ENCODE measurements around the gene SPATA20. TPM values are rescaled to one million over a fixed set of nuclear protein-coding genes. Genes with fewer than 3 reads are reported as not detected.

SPATA20 gene
- total and polyA plus RNA-seq, 2 of the 4 experiments (the other 2 are of a cell fraction), result 17.0 to 35.0 TPM

DNA sequence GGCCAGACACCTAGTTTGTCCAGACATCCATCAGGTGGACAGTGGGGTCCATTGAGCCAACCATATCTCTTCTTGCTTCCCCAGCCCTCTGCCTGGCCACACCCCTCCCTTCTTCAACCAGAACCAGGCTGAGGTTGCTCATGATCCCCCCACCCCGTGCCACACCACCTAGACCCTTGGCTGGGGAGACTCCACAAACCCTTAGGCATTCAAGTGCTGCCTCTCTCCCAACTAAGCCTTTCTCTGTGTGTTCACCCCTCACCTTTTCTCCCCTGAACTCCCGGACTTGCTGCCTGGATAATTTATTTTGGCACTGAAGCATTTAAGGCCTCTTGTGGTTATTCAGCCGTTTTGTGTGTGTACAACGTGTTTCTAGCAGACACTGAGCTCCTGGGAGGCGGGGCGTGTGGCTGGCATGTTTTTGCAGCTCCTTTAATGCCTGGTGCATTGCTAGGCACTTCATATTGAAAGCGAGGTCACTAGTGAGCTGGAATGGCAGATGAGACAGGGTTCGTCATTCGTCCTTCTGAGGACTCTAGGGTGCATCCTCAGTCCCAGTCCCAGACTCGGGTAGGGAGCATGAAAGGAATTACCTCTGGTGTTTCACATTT lies 42.2 kb downstream of the SPATA20 start:
- no peak overlapping the region for H3K27ac ChIP-seq (ENCODE audit: insufficient read depth, low read length)
- no peaks in the 10 kb centered on the region for H3K79me1 ChIP-seq (ENCODE audit: low read depth in 1 of 2, low read length in 2 of 2)
- H3K4me1 ChIP-seq (ENCODE audit: control insufficient read depth, insufficient read depth, low read length), result peaks cover 2% of the 10 kb centered on the region; the same call in 1 of the 2 replicates
- H4K91ac ChIP-seq (ENCODE audit: insufficient read depth, low read depth, low read length), result no peak overlapping the region
- H2AFZ ChIP-seq (replicated peaks; ENCODE audit: low read length, poor library complexity), result peak overlapping the region; percentile 26
- intact Hi-C loops (cut with micrococcal nuclease), result no loop called here
- H2BK120ac ChIP-seq (ENCODE audit: low read depth, low read length), result no peak overlapping the region
- TF ChIP-seq RCOR1 (IDR thresholded peaks at IDR 0.05; ENCODE audit: insufficient replicate concordance, low read length) (no peak), RAD21 (IDR thresholded peaks at IDR 0.05; ENCODE audit: low read length) (no peak), NFE2L2 (IDR thresholded peaks at IDR 0.05; ENCODE audit: low read depth, low read length) (no peak), SMC3 (IDR thresholded peaks at IDR 0.05; ENCODE audit: low read depth, low read length) (no peak), RFX5 (IDR thresholded peaks at IDR 0.05; ENCODE audit: low read depth, low read length) (no peak), CEBPB (IDR thresholded peaks at IDR 0.05; ENCODE audit: low read depth, low read length) (no peak), MAZ (IDR thresholded peaks at IDR 0.05; ENCODE audit: borderline replicate concordance, low read depth, low read length) (no peak)
- TF ChIP-seq, protein P1, sequence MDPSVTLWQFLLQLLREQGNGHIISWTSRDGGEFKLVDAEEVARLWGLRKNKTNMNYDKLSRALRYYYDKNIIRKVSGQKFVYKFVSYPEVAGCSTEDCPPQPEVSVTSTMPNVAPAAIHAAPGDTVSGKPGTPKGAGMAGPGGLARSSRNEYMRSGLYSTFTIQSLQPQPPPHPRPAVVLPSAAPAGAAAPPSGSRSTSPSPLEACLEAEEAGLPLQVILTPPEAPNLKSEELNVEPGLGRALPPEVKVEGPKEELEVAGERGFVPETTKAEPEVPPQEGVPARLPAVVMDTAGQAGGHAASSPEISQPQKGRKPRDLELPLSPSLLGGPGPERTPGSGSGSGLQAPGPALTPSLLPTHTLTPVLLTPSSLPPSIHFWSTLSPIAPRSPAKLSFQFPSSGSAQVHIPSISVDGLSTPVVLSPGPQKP (IDR thresholded peaks at IDR 0.05; ENCODE audit: borderline replicate concordance, low read depth, low read length), result no peak
- TF ChIP-seq, protein P2, sequence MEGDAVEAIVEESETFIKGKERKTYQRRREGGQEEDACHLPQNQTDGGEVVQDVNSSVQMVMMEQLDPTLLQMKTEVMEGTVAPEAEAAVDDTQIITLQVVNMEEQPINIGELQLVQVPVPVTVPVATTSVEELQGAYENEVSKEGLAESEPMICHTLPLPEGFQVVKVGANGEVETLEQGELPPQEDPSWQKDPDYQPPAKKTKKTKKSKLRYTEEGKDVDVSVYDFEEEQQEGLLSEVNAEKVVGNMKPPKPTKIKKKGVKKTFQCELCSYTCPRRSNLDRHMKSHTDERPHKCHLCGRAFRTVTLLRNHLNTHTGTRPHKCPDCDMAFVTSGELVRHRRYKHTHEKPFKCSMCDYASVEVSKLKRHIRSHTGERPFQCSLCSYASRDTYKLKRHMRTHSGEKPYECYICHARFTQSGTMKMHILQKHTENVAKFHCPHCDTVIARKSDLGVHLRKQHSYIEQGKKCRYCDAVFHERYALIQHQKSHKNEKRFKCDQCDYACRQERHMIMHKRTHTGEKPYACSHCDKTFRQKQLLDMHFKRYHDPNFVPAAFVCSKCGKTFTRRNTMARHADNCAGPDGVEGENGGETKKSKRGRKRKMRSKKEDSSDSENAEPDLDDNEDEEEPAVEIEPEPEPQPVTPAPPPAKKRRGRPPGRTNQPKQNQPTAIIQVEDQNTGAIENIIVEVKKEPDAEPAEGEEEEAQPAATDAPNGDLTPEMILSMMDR (conservative IDR thresholded peaks at IDR 0.05; ENCODE audit: low read depth, low read length), result no peak
- ChIA-PET CTCF (no interaction called here), POLR2A (ENCODE audit: unreplicated experiment) (no interaction called here)
- no peak overlapping the region for H3K18ac ChIP-seq (ENCODE audit: low read depth, low read length)
- dilution Hi-C loops (cut with HindIII; ENCODE audit: low sequenced_read_pairs, unreplicated experiment), result no loop called here
- H3K4me2 ChIP-seq (ENCODE audit: low read depth, low read length), result no peak overlapping the region
- no peak overlapping the region for H3K4me3 ChIP-seq (ENCODE audit: insufficient read depth, low read depth, low read length)
- DNase-seq (peak; percentile 3), ATAC-seq (ENCODE audit: low read depth) (peak; percentile 29; the same call in 1 of the 2 replicates)
- no peak overlapping the region for H2BK20ac ChIP-seq (ENCODE audit: low read depth, low read length)
- WGBS, 2 experiments (ENCODE audit: extremely low coverage in 2 of 2, insufficient read length in 1 of 2), result 52% methylated on average over 6 of the region's 10 CpGs; no CpG with 5 or more reads in 1 of the 2 experiments
- H2AK5ac ChIP-seq (ENCODE audit: low read depth, low read length), result no peak overlapping the region
- no peaks in the 10 kb centered on the region for H3K9me3 ChIP-seq (ENCODE audit: control insufficient read depth, insufficient read depth, low read length)
- H2BK5ac ChIP-seq (ENCODE audit: low read depth, low read length, poor library complexity, severe bottlenecking), result no peak overlapping the region
- in situ Hi-C loops (cut with MboI; ENCODE audit: low sequenced_read_pairs), result no loop called here
- no peaks in the 10 kb centered on the region for H4K20me1 ChIP-seq (ENCODE audit: insufficient read depth, low read length)
- BruUV-seq (replicated peaks), result no TSS peak
- 0 out of 2 replicates have a peak, but pooled peaks cover 5% of the 10 kb centered on the region for H3K9me1 ChIP-seq (ENCODE audit: insufficient read depth, low read length)
- no peak overlapping the region for H3K4ac ChIP-seq (ENCODE audit: low read depth, low read length)
- H3K14ac ChIP-seq (replicated peaks; ENCODE audit: low read depth, low read length), result no peak overlapping the region
- H3K36me3 ChIP-seq (ENCODE audit: control insufficient read depth, insufficient read depth, low read length), result no peaks in the 10 kb centered on the region
- H2AK9ac ChIP-seq (replicated peaks; ENCODE audit: low read depth, low read length, poor library complexity), result no peak overlapping the region
- H2BK15ac ChIP-seq (ENCODE audit: low read depth, low read length), result no peak overlapping the region
- H3K56ac ChIP-seq (ENCODE audit: extremely low read depth, insufficient read depth, low read length), result no peak overlapping the region
- no peak overlapping the region for H3K9ac ChIP-seq (ENCODE audit: low read depth, low read length)
- H3K23ac ChIP-seq (ENCODE audit: low read depth, low read length), result no peak overlapping the region
- no peak overlapping the region for H4K5ac ChIP-seq (ENCODE audit: low read depth, low read length)
- H3K27me3 ChIP-seq (ENCODE audit: control insufficient read depth, insufficient read depth, low read length), result peaks cover 45% of the 10 kb centered on the region
- no peak overlapping the region for H4K8ac ChIP-seq (ENCODE audit: low read depth in 2 of 2, low read length in 2 of 2)
